ENCODE results near the gene EGLN1.

DNA sequence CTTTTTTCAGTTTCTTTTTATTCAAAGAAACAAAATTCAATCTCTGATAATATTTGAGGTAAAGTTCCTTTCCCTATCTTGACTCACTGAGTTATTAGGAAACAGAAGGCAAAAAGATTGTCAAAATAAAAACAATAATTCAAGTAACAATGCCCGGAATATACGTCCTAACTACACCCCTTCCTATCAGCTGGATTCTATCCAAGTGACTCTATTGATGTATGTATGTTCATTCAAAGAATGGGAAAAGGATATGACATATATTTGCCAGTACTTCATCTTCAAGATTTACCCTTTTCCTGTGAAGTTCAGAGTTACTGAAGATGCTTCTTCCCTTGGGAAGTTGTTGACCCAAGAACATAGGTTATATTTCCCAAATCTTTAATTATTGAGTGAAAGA is 70.3 kb downstream of the EGLN1 start:
- TF ChIP-seq POLR2A (IDR thresholded peaks at IDR 0.05; ENCODE audit: low read depth, low read length) (no peak), CHD2 (IDR thresholded peaks at IDR 0.05; ENCODE audit: borderline replicate concordance, low read depth, low read length) (no peak), CTCF (IDR thresholded peaks at IDR 0.05 in 2 of 3, conservative IDR thresholded peaks at IDR 0.05 in 1 of 3; ENCODE audit: control insufficient read depth in 2 of 3, extremely low read depth in 1 of 3, insufficient read depth in 1 of 3, low read depth in 3 of 3, low read length in 3 of 3) (no peak), MYC (IDR thresholded peaks at IDR 0.05; ENCODE audit: insufficient read depth, insufficient read length, insufficient replicate concordance, low read length, severe bottlenecking) (no peak), NR2F1 (conservative IDR thresholded peaks at IDR 0.05) (no peak), IKZF2 (IDR thresholded peaks at IDR 0.05) (no peak), ATF7 (IDR thresholded peaks at IDR 0.05; ENCODE audit: low read depth) (no peak), BCL3 (IDR thresholded peaks at IDR 0.05; ENCODE audit: borderline replicate concordance, insufficient read depth, low read depth, low read length, poor library complexity, severe bottlenecking) (no peak), ESRRA (IDR thresholded peaks at IDR 0.05; ENCODE audit: low read length) (no peak), NFXL1 (IDR thresholded peaks at IDR 0.05; ENCODE audit: borderline replicate concordance) (no peak), TAF1 (IDR thresholded peaks at IDR 0.05; ENCODE audit: borderline replicate concordance, low read depth, low read length) (no peak), RAD21 (IDR thresholded peaks at IDR 0.05; ENCODE audit: insufficient read depth, low read depth, low read length) (no peak)

Data from GM12878 (cell line).